ENCODE data around the gene NR1D2. TPM values are rescaled to one million over a fixed set of nuclear protein-coding genes. Genes with fewer than 3 reads are reported as not detected.
"Not testable (repeated sequence)": the region's sequence is repeated elsewhere in the genome, so short reads cannot be mapped to it uniquely, and the experiment has no call there.

The NR1D2 gene
- total RNA-seq: 138 TPM

DNA sequence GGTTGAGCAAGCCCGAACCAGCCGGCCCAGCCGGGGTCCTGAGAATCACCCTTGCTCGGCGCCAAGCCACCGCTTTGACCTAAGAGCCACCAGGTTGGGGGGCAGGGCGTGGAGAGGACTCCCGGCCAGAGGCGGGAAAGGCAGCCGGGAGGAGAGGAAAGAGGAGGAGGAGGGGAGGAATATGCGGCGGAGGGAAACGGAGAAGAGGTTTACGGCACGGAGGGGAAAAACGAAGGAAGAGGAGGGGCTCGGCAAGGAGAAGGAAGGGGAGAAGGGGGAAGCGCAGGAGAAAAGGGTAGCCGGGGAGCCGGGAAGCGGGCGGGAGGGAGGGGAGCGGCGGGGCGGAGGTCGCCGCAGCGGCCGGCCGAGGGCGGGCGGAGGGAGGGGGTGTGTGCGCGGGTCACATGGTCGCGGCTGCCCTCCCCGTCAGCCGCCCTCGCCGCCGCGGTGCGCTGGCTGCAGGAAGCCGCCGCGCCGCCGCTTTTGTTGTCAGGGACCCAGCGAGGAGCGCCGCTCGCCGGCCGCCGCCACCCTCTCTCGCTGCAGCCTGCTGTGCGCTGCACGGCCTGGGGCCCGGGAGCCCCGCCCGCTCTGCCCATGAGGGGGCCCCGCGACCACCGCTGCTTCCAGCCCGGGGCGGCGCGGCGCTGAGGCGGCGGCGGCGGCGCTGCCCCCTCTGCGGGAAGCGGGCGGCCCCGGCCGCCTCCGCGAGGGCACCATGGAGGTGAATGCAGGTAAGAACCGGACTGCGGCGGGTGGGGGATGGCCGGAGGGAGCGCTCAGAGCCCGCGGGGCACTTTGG is at the start of gene NR1D2:
Gene NR1D2 (plus strand): TSS at position 426 of the 802 bp plus-strand sequence. CDS start 293 bp downstream, at position 719.
- no peaks in the 10 kb centered on the region for H3K27me3 ChIP-seq (ENCODE audit: insufficient read depth, low read length)
- H3K9me3 ChIP-seq (ENCODE audit: low read depth, low read length): no peaks in the 10 kb centered on the region
- H3K4me3 ChIP-seq (ENCODE audit: low read length): peak within 1 kb of the TSS; percentile 88
- peaks cover 30% of the 10 kb centered on the region for H3K4me1 ChIP-seq (ENCODE audit: insufficient read depth, low read length)

GRCh38 chr3:23900744-23901143 is 44.3 kb upstream of the NR1D2 start:
- Histone ChIP-seq H3K4me3 (ENCODE audit: low read length) (no peak overlapping the region), H3K27me3 (ENCODE audit: insufficient read depth, low read length) (no peaks in the 10 kb centered on the region), H3K9me3 (ENCODE audit: low read depth, low read length) (no peaks in the 10 kb centered on the region), H3K4me1 (ENCODE audit: insufficient read depth, low read length) (no peaks in the 10 kb centered on the region)

DNA sequence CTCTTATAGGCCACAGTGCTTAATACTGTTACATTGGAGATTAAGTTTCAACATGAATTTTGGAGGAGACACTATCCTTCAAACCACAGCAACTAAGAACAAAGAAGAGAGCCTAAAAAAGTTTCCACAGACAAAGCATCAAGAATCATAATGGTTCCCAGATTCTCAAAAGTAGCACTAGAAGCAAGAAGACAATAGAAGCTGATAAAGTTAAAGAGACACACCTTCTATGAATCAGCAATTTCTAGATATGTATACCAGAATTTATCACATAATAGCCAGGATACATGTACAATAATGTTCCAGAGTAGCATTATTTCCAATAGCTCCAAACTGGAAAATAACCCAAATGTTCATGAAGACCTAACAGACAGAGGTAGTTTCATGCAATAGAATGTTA is 40.5 kb upstream of the NR1D2 start:
- Histone ChIP-seq H3K27me3 (ENCODE audit: insufficient read depth, low read length) (no peaks in the 10 kb centered on the region), H3K4me3 (ENCODE audit: low read length) (no peak overlapping the region), H3K4me1 (ENCODE audit: insufficient read depth, low read length) (no peaks in the 10 kb centered on the region), H3K9me3 (ENCODE audit: low read depth, low read length) (no peaks in the 10 kb centered on the region)

DNA sequence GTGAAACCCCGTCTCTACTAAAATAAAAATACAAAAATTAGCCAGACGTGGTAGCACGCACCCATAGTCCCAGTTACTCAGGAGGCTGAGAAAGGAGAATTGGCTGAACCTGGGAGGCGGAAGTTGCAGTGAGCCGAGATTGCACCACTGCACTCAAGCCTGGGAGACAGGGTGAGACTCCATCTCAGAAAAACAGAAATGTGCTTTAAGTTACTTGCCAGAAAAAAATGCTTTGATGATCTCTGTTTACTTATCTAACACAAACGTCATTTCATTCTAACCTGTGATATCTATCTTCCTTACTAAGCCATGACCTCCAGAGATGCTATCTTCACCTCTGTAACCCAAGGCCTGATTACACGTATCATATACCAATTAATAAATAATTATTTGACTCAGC is 35.7 kb upstream of the NR1D2 start:
- H3K27me3 ChIP-seq (ENCODE audit: insufficient read depth, low read length): no peaks in the 10 kb centered on the region
- no peak overlapping the region for H3K4me3 ChIP-seq (ENCODE audit: low read length)
- H3K9me3 ChIP-seq (ENCODE audit: low read depth, low read length): no peaks in the 10 kb centered on the region
- H3K4me1 ChIP-seq (ENCODE audit: insufficient read depth, low read length): no peaks in the 10 kb centered on the region

- Histone ChIP-seq H3K9me3 (ENCODE audit: low read depth, low read length) (no peaks in the 10 kb centered on the region), H3K4me3 (ENCODE audit: low read length) (no peak overlapping the region), H3K4me1 (ENCODE audit: insufficient read depth, low read length) (peaks cover 15% of the 10 kb centered on the region), H3K27me3 (ENCODE audit: insufficient read depth, low read length) (no peaks in the 10 kb centered on the region)
Measured at GRCh38 chr3:23911397-23911796, 33.7 kb upstream of the NR1D2 start.

GRCh38 chr3:23912335-23912734 is 32.8 kb upstream of the NR1D2 start:
- not testable (repeated sequence) for H3K27me3 ChIP-seq (ENCODE audit: insufficient read depth, low read length); H3K9me3 ChIP-seq (ENCODE audit: low read depth, low read length); H3K4me3 ChIP-seq (ENCODE audit: low read length)
- H3K4me1 ChIP-seq (ENCODE audit: insufficient read depth, low read length): peaks cover 16% of the 10 kb centered on the region

DNA sequence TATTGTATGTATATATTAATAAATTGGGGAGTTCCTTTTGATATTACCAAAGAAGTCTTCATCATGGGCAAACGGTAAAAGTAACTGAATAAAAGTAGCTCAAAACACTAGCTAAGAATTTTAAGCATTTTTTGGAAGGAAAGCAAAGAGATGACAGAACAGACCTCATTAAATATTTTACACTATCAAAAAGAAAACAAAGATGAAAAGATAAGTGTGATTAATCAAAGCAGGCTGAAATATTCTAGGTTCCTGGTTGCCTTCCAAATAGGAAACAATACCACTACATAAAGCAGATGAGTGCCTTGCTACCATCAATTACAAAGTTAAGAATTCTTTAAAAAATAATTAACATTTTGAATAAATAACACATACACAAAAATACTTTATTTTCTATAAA is 31.9 kb upstream of the NR1D2 start:
- no peaks in the 10 kb centered on the region for H3K9me3 ChIP-seq (ENCODE audit: low read depth, low read length)

GRCh38 chr3:23913873-23914743 is 31.0 kb upstream of the NR1D2 start:
- Histone ChIP-seq H3K4me3 (ENCODE audit: low read length) (no peak overlapping the region), H3K4me1 (ENCODE audit: insufficient read depth, low read length) (peaks cover 31% of the 10 kb centered on the region), H3K27me3 (ENCODE audit: insufficient read depth, low read length) (no peaks in the 10 kb centered on the region), H3K9me3 (ENCODE audit: low read depth, low read length) (no peaks in the 10 kb centered on the region)

More for the DNA sequence above, 31.9 kb upstream of the NR1D2 start:
- H3K4me1 ChIP-seq (ENCODE audit: insufficient read depth, low read length): peaks cover 22% of the 10 kb centered on the region
- no peaks in the 10 kb centered on the region for H3K27me3 ChIP-seq (ENCODE audit: insufficient read depth, low read length)
- no peak overlapping the region for H3K4me3 ChIP-seq (ENCODE audit: low read length)

- H3K4me1 ChIP-seq (ENCODE audit: insufficient read depth, low read length): peaks cover 33% of the 10 kb centered on the region
- no peaks in the 10 kb centered on the region for H3K9me3 ChIP-seq (ENCODE audit: low read depth, low read length)
- peak overlapping the region; percentile 94 for H3K4me3 ChIP-seq (ENCODE audit: low read length)
- no peaks in the 10 kb centered on the region for H3K27me3 ChIP-seq (ENCODE audit: insufficient read depth, low read length)
Measured at GRCh38 chr3:23915537-23916108, 29.5 kb upstream of the NR1D2 start.

DNA sequence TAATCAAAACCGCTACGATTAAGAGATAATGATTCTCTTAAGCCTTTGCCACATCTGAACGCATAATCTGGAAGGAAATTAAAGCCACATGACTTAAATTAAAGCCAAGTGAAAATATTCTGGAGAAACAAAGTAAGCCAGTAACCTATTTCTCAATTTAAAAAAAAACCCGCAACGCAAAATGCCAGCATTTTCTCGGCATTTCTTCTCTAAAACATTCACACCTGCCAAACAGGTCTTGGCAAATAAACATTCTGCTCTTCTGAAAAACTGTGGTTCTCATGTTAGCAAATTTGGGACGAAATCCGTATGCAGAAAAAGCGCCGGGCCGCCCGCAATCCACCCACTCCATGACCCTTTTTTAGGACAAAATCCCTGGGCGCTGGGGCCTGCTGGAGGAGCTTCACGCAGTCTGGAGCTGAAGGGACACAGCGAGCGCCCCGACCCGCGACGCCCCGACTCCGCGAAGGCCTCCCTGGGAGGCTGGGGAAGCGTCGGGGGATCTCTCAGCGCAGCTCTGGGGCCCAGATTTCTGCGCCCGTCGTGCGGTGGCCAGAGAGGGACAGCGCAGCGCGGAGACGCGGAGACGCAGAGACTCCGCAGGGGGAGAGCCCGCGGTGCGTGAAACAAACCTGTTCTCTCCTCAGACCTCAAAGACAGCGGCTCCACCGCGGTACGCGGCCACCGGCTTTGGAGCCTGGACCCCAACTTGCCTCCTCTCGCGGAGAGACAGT is 28.8 kb upstream of the NR1D2 start:
- Histone ChIP-seq H3K27me3 (ENCODE audit: insufficient read depth, low read length) (no peaks in the 10 kb centered on the region), H3K4me3 (ENCODE audit: low read length) (peak overlapping the region; percentile 94), H3K9me3 (ENCODE audit: low read depth, low read length) (no peaks in the 10 kb centered on the region), H3K4me1 (ENCODE audit: insufficient read depth, low read length) (peaks cover 33% of the 10 kb centered on the region)

DNA sequence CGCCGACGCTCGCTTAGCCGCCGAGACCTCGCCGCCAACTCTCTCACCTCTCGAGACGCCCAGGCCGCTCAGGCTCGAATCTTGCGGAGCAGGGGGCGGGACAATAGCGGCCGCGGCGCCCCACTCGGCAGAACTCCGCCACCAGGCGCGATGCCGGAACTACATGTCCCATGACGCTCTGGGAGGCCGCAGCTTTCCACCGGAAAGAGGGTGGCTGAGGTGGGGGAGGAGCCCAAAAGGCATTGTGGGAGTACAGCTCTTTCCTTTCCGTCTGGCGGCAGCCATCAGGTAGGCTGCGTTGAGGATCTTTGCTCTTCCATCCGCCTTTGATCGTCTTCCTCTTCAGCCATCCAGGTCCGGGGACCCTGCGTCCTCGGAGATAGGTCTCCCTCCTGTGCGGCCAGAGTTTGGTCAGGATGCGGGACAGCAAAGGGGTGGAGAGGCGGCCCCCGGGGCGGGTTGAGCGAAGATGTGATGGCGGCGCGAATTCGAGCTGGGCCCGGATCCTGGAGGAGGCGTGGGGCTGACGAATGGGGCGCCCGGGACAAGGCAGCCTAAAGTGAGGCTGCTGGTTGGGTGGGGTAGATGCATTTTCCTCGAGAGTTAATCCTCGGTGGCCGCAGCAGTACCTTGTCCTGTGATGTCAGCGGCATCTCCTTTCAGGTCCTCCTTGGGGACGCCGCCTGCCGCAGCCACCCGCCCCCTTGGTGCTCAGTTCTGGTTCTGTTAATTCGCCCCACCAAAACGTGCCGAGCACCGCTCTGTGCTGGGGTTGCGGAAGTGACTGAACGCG is 28.0 kb upstream of the NR1D2 start, which contains the start of the genes NKIRAS1 and RPL15:
Gene NKIRAS1 (minus strand): TSS at position 105 of the 793 bp plus-strand sequence. CDS start 6,086 bp downstream, outside the sequence.
Gene RPL15 (plus strand): TSS at position 247 of the 793 bp plus-strand sequence. CDS start 728 bp downstream, outside the sequence.
- peaks cover 33% of the 10 kb centered on the region for H3K4me1 ChIP-seq (ENCODE audit: insufficient read depth, low read length)
- peak within 1 kb of the TSS; percentile 94 for H3K4me3 ChIP-seq (ENCODE audit: low read length)
- H3K9me3 ChIP-seq (ENCODE audit: low read depth, low read length): no peaks in the 10 kb centered on the region
- no peaks in the 10 kb centered on the region for H3K27me3 ChIP-seq (ENCODE audit: insufficient read depth, low read length)

GRCh38 chr3:23917679-23918303 is 27.3 kb upstream of the NR1D2 start:
- H3K9me3 ChIP-seq (ENCODE audit: low read depth, low read length); H3K27me3 ChIP-seq (ENCODE audit: insufficient read depth, low read length): not testable (repeated sequence)
- peaks cover 33% of the 10 kb centered on the region for H3K4me1 ChIP-seq (ENCODE audit: insufficient read depth, low read length)
- peak overlapping the region; percentile 94 for H3K4me3 ChIP-seq (ENCODE audit: low read length)

GRCh38 chr3:23918331-23918730 is 26.8 kb upstream of the NR1D2 start:
- Histone ChIP-seq H3K4me3 (ENCODE audit: low read length) (peak overlapping the region; percentile 94), H3K4me1 (ENCODE audit: insufficient read depth, low read length) (peaks cover 33% of the 10 kb centered on the region)
- H3K27me3 ChIP-seq (ENCODE audit: insufficient read depth, low read length); H3K9me3 ChIP-seq (ENCODE audit: low read depth, low read length): not testable (repeated sequence)

All from mononuclear cell (primary cell).